ENCODE measurements around the gene ABTB2. TPM values are rescaled to one million over a fixed set of nuclear protein-coding genes. Genes with fewer than 3 reads are reported as not detected.

ABTB2 gene
- polyA plus RNA-seq, 1 of the 3 experiments (the other 2 are of a cell fraction): 7.8 TPM

- Histone ChIP-seq H3K4me1 (ENCODE audit: control insufficient read depth in 1 of 2, insufficient read depth in 2 of 2, low read depth in 1 of 2, low read length in 1 of 2) (peaks cover 7 to 42% of the 10 kb centered on the region in 2 experiments; a peak in 2 of 4 replicates), H3F3A (replicated peaks; ENCODE audit: insufficient read depth) (peaks cover 18% of the 10 kb centered on the region), H3K27ac (ENCODE audit: low read depth in 2 of 2, low read length in 1 of 2) (peak overlapping the region in 1 of 2 experiments; percentile 36; a peak in 1 of 4 replicates), H2AFZ (ENCODE audit: low read depth) (no peak overlapping the region), H4K20me1 (ENCODE audit: insufficient read depth) (no peaks in the 10 kb centered on the region), H3K9me2 (no peaks in the 10 kb centered on the region), H3K27me3 (ENCODE audit: insufficient read depth) (no peaks in the 10 kb centered on the region), H3K4me2 (peak overlapping the region; percentile 25; the same call in 1 of the 2 replicates), H3K79me2 (ENCODE audit: insufficient read depth) (no peaks in the 10 kb centered on the region), H3K9ac (no peak overlapping the region), H3K9me3 (no peaks in the 10 kb centered on the region), H3K36me3 (replicated peaks in 1 of 2; ENCODE audit: control insufficient read depth in 1 of 2, insufficient read depth in 2 of 2, low read length in 1 of 2) (no peaks in the 10 kb centered on the region), H3K4me3 (ENCODE audit: low read depth in 2 of 2, low read length in 1 of 2) (no peak overlapping the region)
- WGBS (ENCODE audit: low lambda C conversion rate): 81% methylated on average over 19 of the region's 19 CpGs
- TF ChIP-seq ZBTB33 (IDR thresholded peaks at IDR 0.05; ENCODE audit: borderline replicate concordance, low read depth) (no peak), TEAD4 (IDR thresholded peaks at IDR 0.05; ENCODE audit: borderline replicate concordance, insufficient read depth) (no peak), NFIC (IDR thresholded peaks at IDR 0.05; ENCODE audit: borderline replicate concordance) (no peak), POLR2AphosphoS5 (IDR thresholded peaks at IDR 0.05; ENCODE audit: low read depth, low read length) (no peak), RFX5 (IDR thresholded peaks at IDR 0.05; ENCODE audit: low read length) (no peak), USF1 (IDR thresholded peaks at IDR 0.05; ENCODE audit: borderline replicate concordance, low read depth) (no peak), YY1 (IDR thresholded peaks at IDR 0.05; ENCODE audit: low read depth) (no peak), TCF12 (IDR thresholded peaks at IDR 0.05) (no peak), MEF2A (IDR thresholded peaks at IDR 0.05; ENCODE audit: borderline replicate concordance, low read depth) (0 out of 2 replicates have a peak, but pooled peaks have one; percentile 22), RXRA (IDR thresholded peaks at IDR 0.05; ENCODE audit: borderline replicate concordance, low read depth) (no peak), NRF1 (IDR thresholded peaks at IDR 0.05; ENCODE audit: low read depth, low read length) (no peak), MAX (IDR thresholded peaks at IDR 0.05; ENCODE audit: low read depth) (0 out of 2 replicates have a peak, but pooled peaks have one; percentile 18), RAD21 (IDR thresholded peaks at IDR 0.05; ENCODE audit: low read length) (no peak), SMC3 (IDR thresholded peaks at IDR 0.05; ENCODE audit: low read depth, low read length) (no peak), FOXM1 (IDR thresholded peaks at IDR 0.05; ENCODE audit: low read depth) (no peak), REST (IDR thresholded peaks at IDR 0.05; ENCODE audit: low read depth, low read length) (no peak), RCOR1 (IDR thresholded peaks at IDR 0.05; ENCODE audit: low read length) (no peak), TAF1 (IDR thresholded peaks at IDR 0.05; ENCODE audit: borderline replicate concordance, low read depth, low read length) (no peak), SIN3A (IDR thresholded peaks at IDR 0.05; ENCODE audit: borderline replicate concordance, low read depth, low read length) (no peak), FOSL2 (IDR thresholded peaks at IDR 0.05; ENCODE audit: borderline replicate concordance, low read depth) (peak; percentile 54; the same call in 1 of the 2 replicates), EZH2phosphoT487 (IDR thresholded peaks at IDR 0.05; ENCODE audit: borderline replicate concordance, low read depth) (no peak), USF2 (IDR thresholded peaks at IDR 0.05; ENCODE audit: borderline replicate concordance, low read depth, low read length) (no peak)
- POLR2A ChIA-PET: no interaction called here
- CTCF ChIA-PET: interaction anchor here (0.9 to 2.3 kb wide), 3 partner anchors 10 to 30 kb away, joined by 3 to 8 read pairs (median 5); no protein-coding TSS in a partner anchor
- DNase-seq: no peak
These were observed 153.2 kb downstream of the ABTB2 start for GRCh38 chr11:34204396-34205279.

All from SK-N-SH (cell line).